Epithelial cell of umbilical artery (primary cell): ENCODE results near the gene ACSL4. TPM values are rescaled to one million over a fixed set of nuclear protein-coding genes. Genes with fewer than 3 reads are reported as not detected.

ENCODE experiments used
- total RNA-seq: library from RNA; depleted of rRNA; stranded (reverse); fragments of >200 nt; gene quantifications from 2 replicates; pipeline ENCODE4 v1.2.3, GENCODE V29; 2014

ACSL4 gene
- total RNA-seq, result 108 and 112 TPM in 2 replicates

DNA sequence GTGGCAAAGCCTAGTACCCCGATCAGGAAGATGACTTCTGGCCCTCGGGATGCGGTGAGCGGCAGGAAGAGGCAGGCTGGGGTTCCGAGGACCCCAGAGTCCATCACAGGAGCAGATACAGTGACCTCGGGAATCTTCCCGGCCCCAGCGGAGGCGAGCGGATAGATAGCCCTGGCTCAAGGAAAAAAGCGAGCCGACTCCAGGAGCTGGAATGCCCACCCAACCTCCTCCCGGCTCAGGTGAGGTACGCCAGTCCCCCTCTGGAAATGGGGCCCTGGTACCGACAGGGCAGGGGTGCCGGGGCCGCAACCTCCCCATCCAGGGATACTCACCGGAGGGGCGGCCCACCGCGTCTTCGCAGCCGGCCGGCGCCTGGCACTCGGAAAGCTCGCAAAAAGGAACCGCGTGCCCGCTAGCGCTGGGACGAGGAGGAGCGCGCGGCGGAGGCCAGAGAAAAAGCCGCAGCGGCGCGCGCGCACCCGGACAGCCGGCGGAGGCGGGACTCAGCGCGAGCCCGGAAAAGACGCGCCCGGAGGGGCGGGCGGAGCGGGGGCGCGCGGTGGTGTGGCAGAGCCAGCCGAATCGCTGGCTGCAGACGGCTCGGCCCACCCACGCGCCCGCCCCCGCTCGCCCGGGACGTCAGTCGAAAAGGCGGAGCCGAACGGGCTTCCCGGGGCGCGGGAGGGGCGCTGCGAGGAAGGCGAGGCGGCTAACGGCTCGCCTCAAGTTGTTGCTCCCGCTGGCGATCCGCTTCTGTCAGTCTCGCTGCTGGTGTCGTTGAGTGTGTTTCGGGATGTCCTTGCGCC, at the start of gene ACSL4:
TSS of gene ACSL4 (minus strand) at position 451 of the 806 bp plus-strand sequence. CDS start 49,894 bp downstream, outside the sequence.

DNA sequence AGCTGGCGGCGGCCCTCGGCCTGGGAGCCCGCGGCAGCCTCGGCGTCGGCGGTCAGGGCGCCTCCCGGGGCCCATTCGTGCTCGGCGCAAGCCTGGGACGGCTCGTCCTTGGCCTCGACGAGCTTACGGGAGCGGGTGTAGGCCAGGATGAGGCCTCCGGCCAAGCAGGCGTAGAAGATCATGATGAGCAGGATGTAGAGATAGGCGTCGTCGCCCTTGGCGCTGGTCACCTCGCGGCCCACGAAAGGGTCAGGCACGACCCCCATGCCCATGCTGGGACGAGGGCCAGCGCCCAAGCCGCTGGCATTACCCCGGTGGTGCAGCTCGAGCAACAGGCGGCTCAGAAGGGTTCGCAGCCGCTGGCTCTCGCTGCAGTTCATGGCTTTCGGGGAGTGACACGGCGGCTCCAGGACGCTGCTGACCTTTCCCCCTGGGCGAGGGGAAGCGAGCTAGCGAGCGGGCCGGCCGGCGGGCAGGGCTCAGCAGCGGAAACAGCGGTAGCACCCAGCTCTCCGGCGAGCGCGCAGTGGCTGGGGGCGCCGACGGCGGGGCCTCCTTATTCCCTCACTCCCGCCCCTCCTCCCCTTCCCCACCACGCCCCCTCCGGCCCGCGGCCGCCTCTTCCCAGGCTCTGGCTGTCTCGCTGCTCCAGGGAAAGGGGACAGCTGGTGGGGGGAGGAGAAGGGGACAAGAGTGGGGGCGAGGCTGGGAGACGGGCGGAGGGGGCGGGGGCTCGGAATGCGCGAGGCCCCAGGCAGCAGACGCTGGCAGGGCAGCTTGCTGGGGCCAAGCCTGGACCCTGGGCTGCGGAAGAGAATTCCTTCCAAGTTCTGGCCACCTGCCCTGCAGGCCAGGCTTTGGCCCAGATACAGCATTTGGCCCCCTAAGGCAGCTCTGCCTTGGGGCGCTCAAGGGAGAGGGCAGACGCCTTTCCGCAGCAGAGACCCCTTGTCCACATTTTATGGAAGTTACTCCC, 108.1 kb downstream of the ACSL4 start, which contains the start of gene KCNE5:
TSS of gene KCNE5 (minus strand) at position 532 of the 976 bp plus-strand sequence. CDS start at position 380, 152 bp downstream.

Other genes starting within 250 kb of the ACSL4 start
- gene NXT2, start 196.4 kb downstream of the ACSL4 start, total RNA-seq, result 7.1 and 8.1 TPM in 2 replicates
- not detected in 2 replicates for gene KCNE5, start 108.1 kb downstream of the ACSL4 start, total RNA-seq